ENCODE results near the gene TOX3.
A peak's percentile ranks its signal among the peaks of the same experiment; 100 is the strongest.

The TOX3 gene

GRCh38 chr16:52496051-52496876 lies 50.7 kb downstream of the TOX3 start:
- TF ChIP-seq CTCF (conservative IDR thresholded peaks at IDR 0.05), result no peak
- H3K27ac ChIP-seq, result peak overlapping the region; percentile 62

GRCh38 chr16:52494621-52495020 lies 52.3 kb downstream of the TOX3 start:
- no peak for TF ChIP-seq CTCF (conservative IDR thresholded peaks at IDR 0.05)
- no peak overlapping the region; the same call in 1 of the 2 replicates for H3K27ac ChIP-seq

GRCh38 chr16:52494145-52494544 lies 52.8 kb downstream of the TOX3 start:
- no peak overlapping the region for H3K27ac ChIP-seq
- no peak for TF ChIP-seq CTCF (conservative IDR thresholded peaks at IDR 0.05)

- no peak overlapping the region for H3K27ac ChIP-seq
- no peak for TF ChIP-seq CTCF (conservative IDR thresholded peaks at IDR 0.05)
These were observed 54.1 kb downstream of the TOX3 start for GRCh38 chr16:52492789-52493357.

GRCh38 chr16:52491216-52491615 lies 55.7 kb downstream of the TOX3 start:
- TF ChIP-seq CTCF (conservative IDR thresholded peaks at IDR 0.05), result no peak
- H3K27ac ChIP-seq, result no peak overlapping the region

GRCh38 chr16:52489894-52490293 lies 57.0 kb downstream of the TOX3 start:
- no peak overlapping the region for H3K27ac ChIP-seq
- no peak for TF ChIP-seq CTCF (conservative IDR thresholded peaks at IDR 0.05)

- no peak overlapping the region for H3K27ac ChIP-seq
- TF ChIP-seq CTCF (conservative IDR thresholded peaks at IDR 0.05), result no peak
These were observed 58.1 kb downstream of the TOX3 start for GRCh38 chr16:52488837-52489289.

Data from VCaP (cell line).